DLD1 (cell line): ENCODE data around the gene HIPK2.
"Not testable (repeated sequence)": the region's sequence is repeated elsewhere in the genome, so short reads cannot be mapped to it uniquely, and the experiment has no call there.

Source experiments
- in situ Hi-C: cut with HindIII; loops from 2 replicates; pipeline ENCODE4 v1.10.0; 2017; ENCODE audit warnings: low sequenced_read_pairs

The HIPK2 gene

DNA sequence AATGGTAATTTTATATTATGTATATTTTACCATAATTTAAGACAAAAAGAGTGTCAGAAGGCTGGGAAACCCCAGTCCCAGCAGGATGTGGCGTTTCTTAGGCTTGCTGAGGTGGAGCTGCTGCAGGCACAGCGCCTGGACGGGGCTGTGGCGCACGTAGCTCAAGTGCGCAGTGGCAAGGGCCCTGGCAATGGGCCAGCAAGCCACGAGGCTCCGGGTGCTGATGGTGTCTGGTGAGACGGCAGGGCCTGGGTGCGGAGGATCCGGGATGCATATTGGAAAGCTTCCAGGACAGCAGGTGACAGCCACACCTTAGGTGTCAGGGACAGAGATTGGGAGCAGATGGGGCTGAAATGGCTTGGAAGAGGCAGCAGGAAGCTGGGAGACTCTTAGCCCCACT is 217.1 kb downstream of the HIPK2 start:
- in situ Hi-C loops: loop anchor here (5.0 to 10.0 kb wide), 2 partner anchors 42 to 66 kb away; no protein-coding TSS in a partner anchor

DNA sequence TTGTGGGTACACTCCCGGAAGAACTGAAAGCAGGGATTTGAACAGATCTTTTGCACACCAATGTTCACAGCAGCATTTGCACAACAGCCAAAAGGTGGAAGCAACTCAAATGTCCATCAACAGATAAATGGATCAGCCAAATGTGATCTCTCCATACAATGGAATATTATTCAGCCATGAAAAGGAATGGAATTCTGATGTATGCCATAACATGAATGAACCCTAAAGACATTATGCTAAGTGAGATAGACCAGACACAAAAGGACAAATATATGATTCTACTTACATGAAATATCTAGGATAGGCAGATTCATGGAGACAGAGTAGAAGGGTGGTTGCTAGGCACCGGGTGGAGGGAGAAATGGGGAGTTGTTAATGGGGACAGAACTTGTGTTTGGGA is 217.6 kb downstream of the HIPK2 start:
- in situ Hi-C loops: loop anchor here (5.0 to 10.0 kb wide), 2 partner anchors 42 to 65 kb away; no protein-coding TSS in a partner anchor

DNA sequence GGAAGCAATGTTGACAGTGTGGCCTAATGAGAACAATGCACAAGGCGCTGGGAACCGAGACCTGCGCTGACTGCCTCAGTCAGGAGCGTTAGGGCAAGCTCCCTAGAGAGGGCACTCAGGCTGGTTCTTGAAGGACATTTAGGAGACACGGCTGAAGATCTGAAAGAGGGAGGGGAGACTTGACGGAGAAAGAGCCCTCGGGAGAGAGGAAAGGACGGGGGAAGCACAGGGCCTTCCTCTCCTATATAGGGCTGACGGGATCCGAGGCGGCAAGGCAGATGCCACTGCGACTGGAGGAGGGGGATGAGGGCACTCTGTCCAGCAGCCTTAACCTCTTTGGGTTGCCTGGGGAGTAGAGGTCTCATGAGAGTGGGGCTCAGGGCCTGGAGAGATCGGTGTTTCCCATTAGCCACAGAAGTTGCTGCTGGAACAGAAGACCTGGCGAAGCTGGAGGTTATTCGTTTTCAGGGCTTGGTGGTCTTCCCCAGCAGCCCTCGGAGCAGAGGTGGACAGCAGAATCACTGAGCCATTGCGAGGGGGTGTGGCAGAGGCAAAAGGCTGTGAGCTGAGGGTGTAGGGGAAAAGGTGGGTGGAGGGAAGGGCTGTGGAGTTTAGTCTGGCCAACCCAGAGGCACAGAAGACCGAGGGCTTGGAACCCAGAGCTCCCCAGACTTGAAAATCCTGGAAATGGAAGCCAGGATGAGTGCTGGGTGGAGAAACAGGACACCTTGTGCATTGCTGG is 218.3 kb downstream of the HIPK2 start:
- in situ Hi-C loops: loop anchor here (5.0 to 10.0 kb wide), 2 partner anchors 43 to 65 kb away; no protein-coding TSS in a partner anchor

DNA sequence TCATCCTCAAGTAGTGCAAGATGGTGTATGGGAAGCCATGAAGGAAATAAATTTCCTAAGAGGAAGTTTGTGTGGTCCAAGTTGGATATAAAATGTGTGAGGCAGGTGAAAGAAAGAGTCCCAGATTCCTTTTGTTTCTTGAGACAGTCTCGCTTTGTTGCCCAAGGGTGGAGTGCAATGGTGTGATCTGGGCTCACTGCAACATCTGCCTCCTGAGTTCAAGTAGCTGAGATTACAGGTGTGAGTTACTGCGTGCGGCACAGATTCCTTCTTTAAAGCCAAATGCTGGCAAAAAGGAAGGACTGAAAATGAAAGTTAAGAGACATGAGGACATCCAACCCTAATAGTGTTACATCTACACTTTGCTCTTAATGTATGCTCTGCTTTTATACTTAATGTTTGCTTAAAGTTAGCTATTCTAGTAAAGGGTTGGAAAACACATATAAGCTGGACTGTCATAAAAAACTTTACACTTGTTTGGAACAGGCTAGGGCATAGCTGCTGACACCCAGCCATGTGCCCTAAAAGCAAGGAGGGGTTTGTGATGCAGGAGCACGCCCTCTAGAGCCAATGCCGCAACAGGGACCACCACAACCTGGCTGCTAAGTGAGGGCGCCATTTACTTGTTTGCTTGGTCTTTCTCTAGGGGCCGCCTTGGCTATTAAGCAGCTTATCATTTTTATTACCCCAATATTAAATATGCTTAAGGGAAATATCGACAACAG is 219.8 kb downstream of the HIPK2 start:
- in situ Hi-C loops: no loop called here

DNA sequence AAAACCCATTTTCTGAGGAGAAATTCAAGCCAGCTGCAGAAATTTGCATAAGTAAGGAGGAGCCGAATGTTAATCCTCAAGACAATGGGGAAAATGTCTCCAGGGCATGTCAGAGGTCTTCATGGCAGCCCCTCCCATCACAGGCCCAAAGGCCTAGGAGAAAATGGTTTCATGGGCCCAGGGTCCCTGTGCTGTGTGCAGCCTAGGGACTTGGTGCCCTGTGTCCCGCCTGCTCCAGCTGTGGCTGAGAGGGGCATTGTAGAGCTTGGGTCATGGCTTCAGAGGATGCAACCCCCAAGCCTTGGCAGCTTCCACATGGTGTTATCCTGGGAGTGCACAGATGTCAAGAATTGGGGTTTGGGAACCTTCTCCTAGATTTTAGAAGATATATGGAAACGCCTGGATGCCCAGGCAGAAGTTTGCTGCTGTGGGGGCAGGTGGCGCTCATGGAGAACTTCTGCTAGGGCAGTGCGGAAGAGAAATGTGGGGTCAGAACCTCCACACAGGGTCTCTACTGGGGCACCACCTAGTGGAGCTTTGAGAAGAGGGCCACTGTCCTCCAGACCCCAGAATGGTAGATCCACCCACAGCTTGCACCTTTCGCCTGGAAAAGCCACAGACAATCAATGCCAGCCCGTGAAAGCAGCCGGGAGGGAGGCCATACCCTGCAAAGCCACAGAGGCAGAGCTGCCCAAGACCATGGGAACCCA is 223.7 kb downstream of the HIPK2 start:
- in situ Hi-C loops: not testable (repeated sequence)

DNA sequence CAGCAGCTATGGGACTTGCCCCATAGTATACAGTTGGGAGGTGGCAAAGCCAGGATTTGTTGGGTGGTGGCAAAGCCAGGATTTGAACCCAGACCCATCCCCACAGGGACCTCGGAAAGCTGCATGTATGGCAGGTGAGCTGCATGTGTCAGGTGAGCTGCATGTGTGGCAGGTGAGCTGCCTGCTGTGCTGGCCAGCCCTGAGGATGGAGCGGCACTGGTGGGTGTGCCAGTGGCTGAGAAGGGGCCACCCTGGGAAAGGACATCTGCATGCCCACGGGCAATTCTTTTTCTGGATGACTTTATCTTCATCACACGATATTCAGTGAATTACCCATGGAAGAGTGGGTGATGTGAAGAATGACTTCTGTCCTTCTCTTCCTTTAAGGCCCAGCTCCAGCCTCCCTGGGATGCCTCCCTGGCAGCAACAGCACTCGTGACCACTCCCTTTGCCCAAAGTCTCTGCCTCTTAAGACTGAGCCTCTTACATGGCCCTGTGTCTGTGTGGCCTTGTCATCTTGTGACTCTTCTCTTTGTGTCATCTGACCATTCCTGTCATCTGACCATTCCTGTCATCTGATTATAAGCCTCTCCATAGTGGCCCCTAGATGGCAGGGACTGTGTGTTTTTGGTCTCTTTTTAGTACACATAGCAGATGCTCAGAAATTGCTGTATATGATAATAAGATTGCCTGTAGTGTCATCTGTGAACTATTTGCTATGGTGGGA is 229.3 kb downstream of the HIPK2 start:
- in situ Hi-C loops: no loop called here

DNA sequence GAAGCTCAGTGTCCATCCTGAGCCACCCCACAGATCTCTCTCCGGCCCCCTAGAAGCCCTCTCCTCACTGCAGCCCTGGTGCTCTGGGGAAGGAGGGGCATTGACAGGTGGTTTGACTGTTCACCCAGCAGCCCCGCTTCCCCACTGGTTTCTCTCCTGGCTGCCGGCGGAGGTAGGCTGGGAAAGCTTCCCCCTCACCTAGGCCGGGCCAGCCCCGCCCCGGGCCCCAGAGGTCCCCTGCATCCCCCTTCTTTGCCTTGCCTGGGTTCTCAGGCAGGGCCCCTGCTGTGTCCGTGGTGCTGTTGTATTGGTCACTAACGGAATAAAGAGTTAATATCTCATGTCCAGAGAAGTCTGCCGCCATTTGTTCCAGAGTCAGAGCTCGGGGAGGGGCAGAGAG is 233.2 kb downstream of the HIPK2 start:
- in situ Hi-C loops: no loop called here

DNA sequence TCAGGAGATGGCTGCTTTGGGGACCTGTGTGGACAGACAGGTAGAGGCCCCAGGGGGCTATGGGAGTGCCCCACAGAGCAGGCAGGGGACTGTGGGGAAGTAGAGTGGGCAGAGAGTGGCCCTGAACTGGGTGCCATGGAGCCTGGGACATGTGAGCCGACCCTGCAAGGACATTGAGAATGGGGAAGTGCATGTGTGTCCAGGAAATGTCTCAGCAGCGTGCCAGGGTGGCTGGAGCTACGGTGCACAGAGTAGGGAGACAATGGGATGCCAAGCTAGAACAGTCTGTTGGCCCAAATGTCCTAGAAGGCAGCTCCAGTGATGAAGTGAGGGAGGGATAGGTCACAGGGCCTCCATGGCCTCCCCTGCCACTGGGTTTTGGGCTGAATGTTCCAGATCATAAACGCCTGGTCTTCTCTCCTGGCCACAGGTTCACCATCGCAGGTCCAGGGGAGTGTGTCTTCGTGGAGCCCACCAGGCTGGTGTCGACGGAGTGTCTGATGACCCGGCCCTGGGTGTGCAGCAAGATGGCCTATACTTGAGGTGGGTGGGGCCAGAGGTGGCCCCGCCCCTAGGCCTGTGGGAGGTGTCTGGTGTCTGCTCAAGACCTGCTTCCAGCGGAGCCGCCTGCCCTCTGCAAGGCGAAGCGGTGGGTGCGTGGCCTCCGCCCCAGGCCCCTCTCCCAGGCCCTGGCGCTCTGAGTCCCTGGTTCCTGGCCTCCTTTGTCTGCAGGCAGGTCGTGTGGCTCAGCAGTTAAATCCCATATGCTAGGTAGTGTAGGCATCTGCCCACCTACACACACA is 233.8 kb downstream of the HIPK2 start:
- in situ Hi-C loops: no loop called here

DNA sequence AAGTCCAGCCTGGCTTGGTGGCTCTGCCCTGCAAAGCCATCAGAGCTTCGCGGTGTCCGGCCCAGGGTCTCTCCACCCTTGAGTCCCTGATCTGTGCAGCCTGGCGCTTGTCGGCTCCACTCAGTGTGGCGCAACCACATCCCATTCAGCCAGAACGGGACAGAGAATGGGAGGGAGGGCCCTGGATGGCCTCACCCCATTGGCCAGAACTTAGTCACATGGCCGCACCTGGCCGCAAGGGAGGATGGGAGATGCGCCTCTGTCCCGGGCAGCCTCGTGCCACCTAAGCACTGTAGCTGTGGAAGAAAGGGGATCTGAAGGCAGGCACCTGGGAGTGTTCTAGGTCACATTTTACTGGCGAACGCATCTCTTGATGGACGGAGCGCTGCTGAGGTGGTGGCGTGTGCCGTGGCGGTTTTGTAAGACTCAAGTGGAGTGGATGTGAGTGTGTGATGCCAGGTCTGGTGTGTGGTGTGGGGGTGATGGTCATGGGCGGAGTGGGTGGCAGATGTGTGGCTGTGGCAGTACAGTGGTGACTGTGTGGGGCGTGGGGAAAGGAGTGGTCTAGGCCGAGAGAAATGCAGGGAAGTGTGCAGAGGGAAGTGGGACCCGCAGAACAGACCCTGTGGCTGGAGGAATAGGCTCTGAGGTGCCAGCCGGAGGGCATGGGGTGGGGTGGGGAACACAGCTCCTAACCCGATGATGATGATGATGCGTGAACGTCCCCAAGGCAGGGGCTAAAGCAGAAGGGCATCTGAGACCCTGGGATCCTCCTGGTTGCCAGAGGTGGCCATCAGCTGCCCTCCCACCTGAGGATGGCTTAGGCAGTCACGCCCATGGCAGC is 235.3 kb downstream of the HIPK2 start:
- in situ Hi-C loops: no loop called here

DNA sequence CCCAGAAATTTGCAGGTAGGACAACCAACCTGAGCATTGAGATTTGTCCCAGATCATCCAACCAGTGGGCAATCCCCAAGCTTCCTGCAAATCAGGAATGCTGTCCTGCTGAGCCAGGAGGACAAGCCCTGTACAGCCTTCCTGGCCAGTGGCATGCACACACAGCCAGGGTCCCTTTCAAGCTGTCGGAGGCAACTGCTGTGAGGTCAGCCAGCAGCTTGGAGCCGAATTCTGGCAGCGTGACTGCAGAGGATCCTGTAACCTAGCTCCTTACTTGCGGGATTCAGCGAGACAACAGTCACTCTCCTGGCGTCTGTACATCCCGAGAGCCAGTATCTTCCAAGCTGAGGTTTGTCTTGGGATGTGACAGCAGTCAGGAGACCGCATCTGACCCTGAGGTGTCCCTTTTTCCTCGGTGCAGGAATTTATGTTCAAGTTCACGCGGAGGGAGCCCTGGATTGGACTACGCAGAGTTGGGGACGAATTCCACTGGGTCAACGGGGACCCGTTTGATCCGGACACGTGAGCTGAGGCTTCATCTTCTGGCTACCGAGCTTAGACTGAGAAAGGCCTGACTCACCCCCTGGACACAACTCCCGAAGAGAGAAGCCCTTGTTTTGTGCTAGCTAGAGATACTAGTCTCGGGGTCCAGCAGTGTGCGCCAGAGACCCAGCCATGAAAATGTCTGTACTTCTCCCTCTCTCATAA is 236.0 kb downstream of the HIPK2 start:
- in situ Hi-C loops: no loop called here

DNA sequence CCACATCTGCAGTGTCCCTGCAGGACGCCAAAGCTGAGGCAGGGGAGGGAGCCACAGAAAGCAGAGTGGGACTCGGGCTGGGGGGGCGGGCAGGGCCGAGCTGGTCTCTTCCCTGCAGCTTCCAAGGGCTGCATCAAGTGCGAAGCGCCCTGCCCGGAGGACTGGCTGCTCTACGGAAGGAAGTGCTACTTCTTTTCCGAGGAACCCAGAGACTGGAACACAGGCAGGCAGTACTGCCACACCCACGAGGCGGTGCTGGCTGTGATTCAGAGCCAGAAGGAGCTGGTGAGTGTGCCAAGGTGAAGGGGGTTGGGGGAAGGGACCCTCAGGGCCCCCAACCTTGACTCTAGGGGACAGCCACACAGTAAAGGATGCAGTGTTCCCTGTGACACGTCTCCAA is 237.6 kb downstream of the HIPK2 start:
- in situ Hi-C loops: no loop called here

DNA sequence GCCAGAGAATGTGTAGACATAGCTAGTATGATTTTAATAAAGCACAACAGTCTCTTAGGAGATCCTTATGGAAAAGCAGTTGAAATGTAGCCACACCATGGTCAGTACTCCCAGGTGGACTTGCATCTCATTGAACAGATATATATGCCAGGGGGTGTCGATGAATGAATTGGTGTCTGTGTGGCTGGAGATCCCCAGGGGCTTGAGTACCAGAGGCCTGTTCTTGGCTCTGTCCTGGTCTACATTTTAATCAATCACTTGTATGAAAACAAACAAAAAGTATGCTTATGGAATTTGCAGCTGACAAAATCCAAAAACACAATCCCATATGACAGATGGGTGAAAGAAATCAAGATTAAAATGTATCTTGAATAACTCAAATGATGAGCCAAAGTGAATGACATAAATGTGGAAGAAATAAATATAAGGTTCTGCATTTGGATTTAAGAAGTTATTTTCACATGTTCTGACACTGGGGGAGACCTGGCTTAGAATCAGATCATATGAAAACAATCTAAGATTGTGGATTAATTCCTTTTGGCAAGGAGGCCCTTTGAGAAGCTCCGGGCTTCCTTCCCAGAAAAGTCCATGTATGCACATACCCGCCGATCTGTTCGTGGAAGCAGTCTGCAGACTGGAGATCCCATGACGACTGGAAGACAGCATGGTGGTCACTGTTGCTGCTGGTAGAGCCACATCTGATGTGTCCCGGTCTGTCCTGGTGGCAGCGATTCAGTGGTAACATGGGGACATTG is 238.7 kb downstream of the HIPK2 start:
- in situ Hi-C loops: no loop called here

DNA sequence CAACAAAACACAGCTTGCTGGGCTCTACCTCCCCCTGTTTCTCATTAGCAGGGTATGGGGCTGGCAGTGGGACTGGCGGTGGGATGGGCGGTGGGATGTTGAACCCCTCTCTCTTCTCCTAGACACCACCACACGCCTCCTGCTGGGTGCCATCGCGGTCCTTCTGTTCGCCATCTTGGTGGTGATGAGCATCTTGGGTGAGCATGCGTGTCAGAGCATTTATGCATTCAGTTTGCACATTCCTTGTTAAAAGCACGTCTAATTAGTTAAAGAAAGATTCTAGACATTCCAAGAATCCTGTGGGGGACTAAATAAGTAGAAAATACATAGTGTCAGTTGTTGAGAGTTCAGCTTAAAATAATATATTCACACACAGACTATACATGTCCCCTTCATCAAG is 241.6 kb downstream of the HIPK2 start:
- in situ Hi-C loops: no loop called here

DNA sequence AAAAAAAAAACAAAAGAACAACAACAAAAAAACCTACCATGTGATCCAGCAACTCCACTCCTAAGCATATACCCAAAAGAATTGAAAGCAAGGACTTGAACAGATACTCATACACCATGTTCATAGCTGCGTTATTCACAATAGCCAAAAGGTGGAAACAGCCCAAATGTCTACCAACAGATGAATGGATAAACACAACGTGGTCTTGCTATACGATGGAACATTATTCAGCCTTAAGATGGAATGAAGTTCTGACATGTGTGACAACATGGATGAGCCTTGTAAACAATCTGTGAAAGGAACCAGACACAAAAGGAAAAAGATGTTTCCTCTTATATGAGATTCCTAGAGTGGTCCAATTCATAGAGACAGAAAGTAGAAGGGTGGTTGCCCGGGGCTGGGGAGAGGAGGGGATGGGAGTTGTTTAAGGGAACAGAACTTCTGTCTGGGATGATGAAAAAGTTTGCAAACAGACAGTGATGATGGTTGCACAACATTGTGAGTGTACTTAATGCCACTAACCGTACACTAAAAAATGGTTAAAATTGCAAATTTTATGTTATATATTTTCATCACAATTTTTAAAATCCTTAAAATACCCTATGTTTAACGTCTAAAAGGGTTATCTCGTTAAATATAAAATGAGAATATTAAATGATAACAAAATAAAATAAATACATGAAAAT is 242.7 kb downstream of the HIPK2 start:
- in situ Hi-C loops: no loop called here

DNA sequence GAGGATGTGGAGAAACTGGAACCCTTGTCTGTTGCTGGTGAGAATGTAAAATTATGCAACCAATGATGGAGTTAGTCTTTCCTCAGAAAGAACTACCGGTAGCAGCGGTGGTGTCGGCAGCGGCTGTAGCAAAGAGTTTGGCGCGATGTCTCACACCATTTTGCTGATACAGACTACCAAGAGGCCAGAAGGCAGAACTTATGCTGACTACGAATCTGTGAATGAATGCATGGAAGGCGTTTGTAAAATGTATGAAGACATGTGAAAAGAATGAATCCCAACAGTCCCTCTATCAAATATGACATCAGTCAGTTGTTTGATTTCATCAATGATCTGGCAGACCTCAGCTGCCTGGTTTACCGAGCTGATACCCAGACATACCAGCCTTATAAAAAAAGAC is 243.7 kb downstream of the HIPK2 start:
- in situ Hi-C loops: no loop called here

DNA sequence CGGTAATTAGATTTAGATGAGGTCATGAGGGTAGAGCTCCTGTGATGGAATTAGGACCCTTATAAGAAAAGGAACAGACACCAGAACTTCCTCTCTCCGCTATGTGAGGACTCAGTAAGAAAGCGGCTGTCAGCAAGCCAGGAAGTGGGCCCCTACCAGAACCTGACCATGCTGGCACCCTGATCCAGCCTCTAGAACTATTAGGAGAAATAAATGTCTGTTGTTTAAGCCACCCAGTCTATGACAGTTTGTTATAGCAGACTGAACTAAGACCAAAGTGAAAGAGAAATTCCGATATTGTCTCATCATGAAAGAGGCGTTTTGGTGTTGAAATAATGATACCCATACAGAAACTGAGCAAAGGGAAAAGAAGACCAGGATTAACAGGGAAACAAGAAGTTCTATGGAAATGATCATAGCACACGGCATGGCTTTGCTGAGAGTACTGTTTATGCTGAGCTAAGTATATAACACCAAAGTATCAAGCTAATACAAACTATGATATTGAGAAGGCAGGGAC is 245.1 kb downstream of the HIPK2 start:
- in situ Hi-C loops: no loop called here

DNA sequence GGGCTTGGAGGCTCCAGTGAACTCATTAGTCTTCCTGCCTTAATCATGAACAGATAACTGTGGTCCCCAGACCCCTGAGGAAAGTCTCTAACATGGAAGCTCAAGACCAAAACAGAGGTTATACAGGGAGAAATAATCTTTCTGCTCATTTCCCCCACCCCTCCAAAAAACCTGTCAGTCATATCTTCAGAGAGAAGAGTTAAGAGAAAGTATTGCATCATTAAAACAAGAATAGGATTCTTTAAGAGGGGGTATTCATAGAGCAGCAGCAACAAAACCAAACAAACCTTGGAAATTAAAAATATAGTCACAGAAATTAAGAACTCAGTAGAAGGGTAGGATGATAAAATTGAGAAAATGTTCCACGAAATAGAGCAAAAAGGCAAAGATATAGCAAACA is 246.7 kb downstream of the HIPK2 start:
- in situ Hi-C loops: no loop called here
